T-helper 2 cell treated with Interferon-gamma antibody and Interleukin-4, amounts not matched to agents 100 ng/mL and 5 ng/mL, for 36 hours (primary cell): ENCODE measurements around the gene C2. TPM values are rescaled to one million over a fixed set of nuclear protein-coding genes. Genes with fewer than 3 reads are reported as not detected.

Experiments
- intact Hi-C: fragments of 100-400 bp; cut with micrococcal nuclease; formaldehyde crosslinking; loops from one replicate; pipeline ENCODE4 v1.15.1; 2023
- total RNA-seq: library from RNA; stranded (reverse); gene quantifications from 2 replicates; pipeline ENCODE4 v1.2.3, GENCODE V29; 2022

The C2 gene
- total RNA-seq, 1 donor from 2014 or later: 1.5 TPM

DNA sequence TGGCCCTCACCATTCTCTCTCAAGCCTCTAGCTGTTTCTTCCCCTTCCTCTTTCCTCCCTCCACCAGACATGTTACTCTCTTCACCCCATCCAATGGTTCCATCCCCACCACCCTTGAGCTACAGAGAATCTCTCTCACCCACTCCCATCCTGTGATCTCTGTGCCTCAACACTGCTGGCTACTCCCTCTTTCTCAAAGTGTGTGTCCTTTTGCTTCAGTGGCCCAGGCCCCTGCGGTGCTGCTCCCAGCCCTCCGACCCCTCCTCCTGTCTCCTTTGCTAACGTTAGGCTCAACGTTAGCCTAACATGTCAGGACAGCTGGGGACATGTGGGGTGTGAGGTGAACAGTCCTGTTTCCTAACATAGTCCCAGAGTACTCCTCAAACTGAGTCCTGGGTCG lies 25.4 kb downstream of the C2 start:
- intact Hi-C loops: loop anchor here (10.0 kb wide), 1 partner anchor 408 kb away; the partner anchor contains the start of genes ATP6V1G2, DDX39B and NFKBIL1

DNA sequence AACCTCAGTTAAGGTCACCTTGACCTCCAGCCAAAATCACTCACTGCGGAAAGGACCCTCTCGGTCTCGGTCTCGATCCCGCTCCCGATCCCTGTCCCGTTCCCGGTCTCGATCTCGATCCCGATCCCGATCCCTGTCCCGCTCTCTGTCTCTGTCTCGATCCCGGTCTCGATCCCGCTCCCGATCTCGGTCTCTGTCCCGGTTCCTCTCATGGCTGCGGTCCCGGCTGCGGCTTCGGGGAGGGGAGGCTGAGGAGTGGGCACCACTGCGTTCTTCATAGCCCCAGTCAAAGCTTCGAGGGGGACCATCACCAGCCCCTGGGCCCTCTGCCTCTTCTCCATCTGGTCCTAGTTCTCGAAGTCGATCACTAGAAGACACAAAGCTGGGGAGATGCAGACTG lies 27.0 kb downstream of the C2 start:
- intact Hi-C loops: loop anchor here (10.0 kb wide), 1 partner anchor 410 kb away; the partner anchor contains the start of genes ATP6V1G2, DDX39B and NFKBIL1

DNA sequence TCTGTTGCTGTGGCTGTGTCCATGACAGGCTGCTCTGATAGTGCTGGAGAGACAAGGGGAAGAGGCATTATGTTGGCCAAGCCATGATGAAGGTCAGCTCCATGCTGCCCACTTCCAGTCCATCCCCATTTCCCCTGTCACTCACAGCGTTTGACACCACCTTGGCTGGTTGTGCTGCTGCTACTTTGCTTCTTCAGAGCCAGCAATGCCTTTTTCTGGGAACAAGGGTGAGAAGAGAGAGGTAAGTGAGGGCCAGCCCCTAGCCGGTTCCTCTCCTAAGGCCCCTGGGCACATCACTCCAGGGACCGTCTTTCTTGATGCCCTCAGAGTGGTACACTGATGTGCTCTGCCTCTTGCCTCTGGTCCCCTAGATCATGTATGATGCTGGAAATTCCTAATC lies 29.3 kb downstream of the C2 start:
- intact Hi-C loops: loop anchor here (5.0 to 10.0 kb wide), 3 partner anchors 241 to 412 kb away; partner anchors contain the start of genes ATP6V1G2, CSNK2B, DDX39B and LY6G5B

DNA sequence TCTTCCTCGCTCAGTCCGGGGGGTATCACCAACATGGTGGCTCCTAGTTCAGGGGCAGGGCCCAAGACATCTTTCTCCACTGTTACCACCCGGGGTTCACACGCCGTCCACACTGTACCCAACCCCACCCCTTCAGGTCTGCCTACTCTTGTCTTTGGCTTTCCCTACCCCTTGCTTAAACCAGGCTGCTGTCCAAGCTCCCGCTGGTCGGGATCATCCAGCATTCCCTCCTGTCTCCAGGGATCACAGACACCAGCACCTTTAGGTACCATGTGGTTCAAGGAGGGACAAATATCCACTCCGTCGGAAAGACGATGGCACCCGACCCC lies 30.9 kb downstream of the C2 start:
- intact Hi-C loops: loop anchor here (5.0 to 10.0 kb wide), 3 partner anchors 239 to 414 kb away; partner anchors contain the start of genes ATP6V1G2, CSNK2B, DDX39B and LY6G5B

DNA sequence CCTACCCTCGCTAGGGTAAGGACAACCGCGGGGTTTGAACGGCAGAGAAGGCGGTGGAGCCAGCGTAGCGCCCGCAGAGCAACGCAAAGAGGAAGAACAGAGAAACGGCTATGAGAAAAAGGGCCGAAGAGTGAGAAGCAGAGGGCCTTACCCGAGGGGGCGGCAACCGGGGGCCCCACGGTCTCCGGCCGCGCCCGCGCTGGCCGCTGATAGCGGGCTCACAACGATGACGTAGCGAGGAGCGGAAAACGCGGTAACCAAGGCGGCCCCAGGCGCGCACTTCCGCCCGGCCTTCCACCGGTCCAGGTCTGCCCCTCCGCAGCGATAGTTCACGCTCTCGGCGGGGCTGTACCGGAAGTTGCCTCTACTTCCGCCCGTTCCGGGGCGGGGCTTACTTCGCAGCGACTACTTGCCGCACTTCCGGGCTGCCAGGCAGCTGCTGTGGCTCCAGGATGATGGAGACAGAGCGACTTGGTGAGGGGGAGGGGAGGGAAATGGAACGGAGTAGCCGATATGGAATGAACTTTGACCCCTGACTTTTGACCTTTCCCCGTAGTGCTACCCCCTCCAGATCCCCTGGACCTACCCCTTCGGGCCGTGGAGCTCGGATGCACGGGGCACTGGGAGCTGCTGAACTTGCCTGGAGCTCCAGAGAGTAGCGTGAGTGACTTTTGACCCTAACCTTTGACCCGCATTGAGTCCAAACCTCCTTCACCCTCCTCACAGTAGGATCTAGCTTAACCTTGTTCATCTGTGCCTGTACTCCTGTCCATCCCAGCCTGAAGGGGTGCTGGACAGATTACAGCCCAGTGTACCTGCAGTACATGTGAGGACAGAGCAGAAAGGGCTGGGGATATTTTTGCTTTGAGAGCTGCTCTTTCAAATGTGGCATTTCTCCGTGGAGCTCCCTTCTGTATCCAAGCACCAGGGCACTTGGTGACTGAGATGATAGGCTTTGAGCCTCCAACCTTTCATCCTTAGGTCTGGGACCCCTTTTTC lies 31.5 kb downstream of the C2 start, which contains the start of the genes NELFE and SKIC2:
NELFE (minus strand) TSS at position 231 of the 999 bp plus-strand sequence. CDS start 525 bp downstream, outside the sequence.
SKIC2 (plus strand) TSS at position 435 of the 999 bp plus-strand sequence; CDS start at position 453, 18 bp downstream.
- intact Hi-C loops: loop anchor here (1.0 to 10.0 kb wide), 5 partner anchors 13 to 414 kb away; partner anchors contain the start of genes ATP6V1G2, CSNK2B, DDX39B and DXO

DNA sequence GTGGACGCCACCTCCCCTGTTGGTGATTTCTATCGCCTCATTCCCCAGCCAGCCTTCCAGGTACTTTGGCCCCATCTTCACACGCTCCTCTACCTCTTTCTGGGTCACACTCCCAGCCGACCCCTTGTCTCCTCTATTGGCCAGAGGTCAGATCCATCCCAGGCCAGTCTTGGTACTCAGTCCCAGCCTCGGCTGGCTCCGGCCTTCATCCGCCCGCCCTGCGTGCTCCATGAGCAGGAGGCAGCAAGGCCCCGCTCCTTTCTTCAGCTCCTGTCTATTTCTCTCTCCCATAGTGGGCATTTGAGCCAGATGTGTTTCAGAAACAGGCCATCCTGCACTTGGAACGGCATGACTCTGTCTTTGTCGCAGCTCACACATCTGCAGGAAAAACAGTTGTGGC lies 34.1 kb downstream of the C2 start:
- intact Hi-C loops: no loop called here

DNA sequence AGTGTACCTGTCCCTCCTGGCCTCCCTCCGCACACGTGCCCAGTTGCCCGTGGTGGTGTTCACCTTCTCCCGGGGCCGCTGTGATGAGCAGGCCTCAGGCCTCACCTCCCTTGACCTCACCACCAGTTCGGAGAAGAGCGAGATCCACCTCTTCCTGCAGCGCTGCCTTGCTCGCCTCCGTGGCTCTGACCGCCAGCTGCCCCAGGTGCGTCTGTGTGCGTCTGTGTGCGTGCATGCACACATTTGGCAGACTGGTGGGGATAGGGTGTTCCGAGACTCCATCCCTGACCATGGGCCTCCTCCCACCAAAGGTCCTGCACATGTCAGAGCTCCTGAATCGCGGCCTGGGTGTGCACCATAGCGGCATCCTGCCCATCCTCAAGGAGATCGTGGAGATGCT lies 36.4 kb downstream of the C2 start:
- intact Hi-C loops: no loop called here

DNA sequence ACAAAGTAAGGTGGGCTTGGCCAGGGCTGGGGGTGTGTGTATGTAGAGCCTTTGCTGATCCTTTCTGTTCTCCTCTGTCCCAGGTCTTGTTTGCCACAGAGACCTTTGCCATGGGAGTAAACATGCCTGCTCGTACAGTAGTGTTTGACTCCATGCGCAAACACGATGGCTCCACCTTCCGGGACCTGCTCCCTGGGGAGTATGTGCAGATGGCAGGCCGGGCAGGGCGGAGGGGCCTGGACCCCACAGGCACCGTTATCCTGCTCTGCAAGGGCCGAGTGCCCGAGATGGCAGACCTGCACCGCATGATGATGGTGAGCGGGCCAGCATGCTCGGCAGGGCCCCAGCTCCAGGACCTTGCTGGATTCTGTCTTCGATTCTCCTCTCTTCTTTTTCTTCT lies 38.2 kb downstream of the C2 start:
- intact Hi-C loops: no loop called here

DNA sequence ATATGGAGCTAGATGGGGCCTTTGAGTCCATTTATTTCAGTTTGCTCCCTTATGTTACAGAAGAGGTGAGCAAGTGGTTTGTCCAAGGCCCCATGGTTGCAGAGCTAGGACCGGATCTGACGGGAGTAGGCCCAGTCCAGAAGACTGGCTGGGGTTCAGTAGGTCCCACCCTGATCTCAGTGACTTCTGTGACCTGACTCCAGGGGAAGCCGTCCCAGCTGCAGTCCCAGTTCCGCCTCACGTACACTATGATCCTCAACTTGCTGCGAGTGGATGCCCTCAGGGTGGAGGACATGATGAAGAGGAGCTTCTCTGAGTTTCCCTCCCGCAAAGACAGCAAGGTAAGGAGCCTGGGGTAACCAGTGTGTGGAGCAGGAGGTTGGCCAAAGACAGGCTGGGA lies 39.0 kb downstream of the C2 start:
- intact Hi-C loops: no loop called here

DNA sequence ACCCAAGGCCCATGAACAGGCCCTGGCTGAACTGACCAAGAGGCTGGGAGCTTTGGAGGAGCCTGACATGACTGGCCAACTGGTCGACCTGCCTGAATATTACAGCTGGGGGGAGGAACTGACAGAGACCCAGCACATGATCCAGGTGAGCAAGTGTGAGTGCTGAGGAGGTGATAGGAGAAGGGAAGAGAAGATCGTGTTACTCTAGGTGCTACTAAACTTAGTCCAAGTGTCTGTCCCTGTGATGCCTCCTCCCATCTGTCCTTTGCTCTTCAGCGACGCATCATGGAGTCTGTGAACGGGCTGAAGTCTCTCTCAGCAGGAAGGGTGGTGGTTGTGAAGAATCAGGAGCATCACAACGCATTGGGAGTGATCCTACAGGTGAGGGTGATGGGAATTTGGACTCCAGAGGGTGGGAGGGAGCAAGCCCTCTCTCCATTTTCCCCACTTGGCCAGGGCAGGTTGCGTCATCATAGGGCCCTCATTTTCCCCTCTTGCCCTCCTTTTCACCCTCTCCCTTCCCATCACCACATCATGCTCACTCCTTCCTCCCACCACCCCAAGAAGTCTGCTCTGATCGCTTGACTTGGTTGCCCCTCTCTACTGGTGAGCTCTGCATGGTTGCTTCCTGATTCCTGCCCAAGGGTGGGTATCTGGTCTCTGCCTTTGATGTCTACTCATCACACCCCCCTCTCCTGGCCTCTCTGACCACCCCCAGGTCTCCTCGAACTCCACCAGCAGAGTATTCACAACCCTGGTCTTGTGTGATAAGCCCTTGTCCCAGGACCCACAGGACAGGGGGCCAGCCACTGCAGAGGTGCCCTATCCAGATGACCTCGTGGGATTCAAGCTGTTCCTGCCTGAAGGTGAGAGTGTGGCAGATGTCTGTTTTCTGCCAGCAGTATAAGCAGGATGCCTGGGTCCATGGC lies 39.7 kb downstream of the C2 start:
- intact Hi-C loops: no loop called here

DNA sequence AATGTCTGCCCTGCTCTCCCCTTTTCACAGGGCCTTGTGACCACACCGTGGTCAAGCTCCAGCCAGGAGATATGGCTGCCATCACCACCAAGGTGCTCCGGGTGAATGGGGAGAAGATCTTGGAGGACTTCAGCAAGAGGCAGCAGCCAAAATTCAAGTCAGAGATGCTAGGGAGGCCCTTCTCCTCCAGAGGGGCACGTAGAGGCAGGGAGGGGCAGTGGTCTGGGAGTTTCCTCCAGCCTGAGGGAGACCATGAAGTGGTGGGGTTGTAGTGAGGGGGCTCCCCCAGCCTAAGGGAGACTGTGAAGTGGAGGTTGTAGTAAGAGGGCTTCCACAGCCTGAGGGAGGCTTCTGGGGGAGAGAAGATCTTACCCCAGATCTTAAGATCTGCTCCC lies 40.4 kb downstream of the C2 start:
- intact Hi-C loops: no loop called here

DNA sequence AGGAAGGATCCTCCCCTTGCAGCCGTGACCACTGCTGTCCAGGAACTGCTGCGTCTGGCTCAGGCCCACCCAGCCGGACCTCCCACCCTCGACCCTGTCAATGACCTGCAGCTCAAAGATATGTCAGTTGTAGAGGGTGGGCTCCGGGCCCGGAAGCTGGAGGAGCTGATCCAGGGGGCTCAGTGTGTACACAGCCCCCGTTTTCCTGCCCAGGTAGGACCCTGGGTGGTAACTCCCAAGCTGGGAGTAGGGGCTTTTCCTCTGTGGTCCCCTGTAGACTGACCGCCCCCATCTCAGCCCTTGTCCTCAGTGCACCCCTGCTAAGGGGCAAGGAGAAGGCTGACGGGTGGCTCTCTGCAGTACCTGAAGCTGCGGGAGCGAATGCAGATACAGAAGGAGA lies 40.8 kb downstream of the C2 start:
- intact Hi-C loops: no loop called here

DNA sequence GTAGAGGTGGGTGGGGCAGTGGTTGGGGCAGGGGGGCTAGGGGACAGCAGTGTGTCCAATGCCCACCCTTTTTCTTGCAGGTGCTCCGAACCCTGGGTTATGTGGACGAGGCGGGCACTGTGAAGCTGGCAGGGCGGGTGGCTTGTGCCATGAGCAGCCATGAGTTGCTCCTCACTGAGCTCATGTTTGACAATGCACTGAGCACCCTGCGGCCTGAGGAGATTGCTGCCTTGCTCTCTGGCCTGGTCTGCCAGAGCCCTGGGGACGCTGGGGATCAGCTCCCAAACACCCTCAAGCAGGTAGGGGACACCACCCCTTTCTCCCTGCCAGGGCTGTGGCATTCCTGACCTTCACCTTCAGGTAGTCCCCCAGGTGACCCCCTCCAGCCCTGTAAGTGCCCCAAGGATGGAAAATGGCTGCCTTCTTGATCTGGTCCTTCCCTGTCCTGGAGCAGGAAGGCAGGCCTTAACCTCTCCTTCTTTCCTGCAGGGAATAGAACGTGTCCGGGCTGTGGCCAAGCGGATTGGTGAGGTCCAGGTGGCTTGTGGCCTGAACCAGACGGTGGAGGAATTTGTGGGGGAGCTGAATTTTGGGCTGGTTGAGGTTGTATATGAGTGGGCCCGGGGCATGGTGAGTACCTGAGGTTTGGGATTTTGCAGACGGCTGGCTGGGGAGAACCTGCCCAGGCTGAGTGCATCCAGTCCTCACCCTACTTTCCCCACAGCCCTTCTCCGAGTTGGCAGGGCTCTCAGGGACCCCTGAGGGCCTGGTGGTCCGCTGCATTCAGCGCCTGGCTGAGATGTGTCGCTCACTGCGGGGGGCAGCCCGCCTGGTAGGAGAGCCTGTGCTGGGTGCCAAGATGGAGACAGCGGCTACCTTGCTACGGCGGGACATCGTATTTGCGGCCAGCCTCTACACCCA lies 41.5 kb downstream of the C2 start:
- intact Hi-C loops: no loop called here

DNA sequence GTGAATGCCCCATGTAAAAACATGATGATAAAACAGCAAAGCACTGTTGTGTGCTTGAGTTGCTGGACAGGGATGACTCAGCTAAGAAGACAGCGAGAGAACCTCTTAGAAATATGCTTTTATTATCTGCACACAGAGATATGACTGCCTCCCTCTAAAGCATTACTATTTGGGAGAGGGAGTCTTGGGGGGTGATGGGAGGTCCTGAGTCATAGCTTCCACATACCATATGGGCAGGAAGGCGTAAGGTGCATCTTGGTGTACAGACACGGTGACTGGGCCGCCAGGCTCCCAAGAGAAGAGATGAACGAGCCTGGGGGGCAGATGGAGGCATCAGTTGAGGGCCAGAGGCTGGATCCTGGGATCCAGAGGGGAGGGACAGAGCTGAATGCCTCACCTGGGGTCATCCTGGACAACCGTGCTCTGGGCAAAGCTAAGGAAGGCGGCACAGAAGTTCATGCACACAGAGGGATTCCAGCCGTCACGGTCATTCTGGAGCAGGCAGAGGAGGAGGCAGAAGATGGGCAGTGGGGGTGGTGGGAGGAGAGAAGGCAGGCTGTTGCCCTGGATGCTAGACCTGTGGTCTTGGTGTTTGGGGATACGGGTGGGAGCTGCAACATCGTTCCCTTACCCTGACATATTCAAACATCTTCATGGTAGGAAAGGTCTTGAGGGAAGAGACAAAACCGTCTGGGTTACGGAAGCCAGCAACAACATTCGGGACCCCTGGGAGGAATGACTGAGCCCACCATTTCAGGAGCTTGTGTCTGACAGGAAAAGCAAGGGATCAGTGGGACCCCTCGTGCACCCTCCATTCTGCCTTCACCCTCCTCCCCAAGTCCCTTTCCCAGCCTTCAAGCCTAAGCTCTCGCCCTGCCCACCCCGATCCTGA lies 42.4 kb downstream of the C2 start:
- intact Hi-C loops: loop anchor here (10.0 kb wide), 2 partner anchors 105 to 155 kb away; partner anchors contain the start of genes ATF6B and NEU1

DNA sequence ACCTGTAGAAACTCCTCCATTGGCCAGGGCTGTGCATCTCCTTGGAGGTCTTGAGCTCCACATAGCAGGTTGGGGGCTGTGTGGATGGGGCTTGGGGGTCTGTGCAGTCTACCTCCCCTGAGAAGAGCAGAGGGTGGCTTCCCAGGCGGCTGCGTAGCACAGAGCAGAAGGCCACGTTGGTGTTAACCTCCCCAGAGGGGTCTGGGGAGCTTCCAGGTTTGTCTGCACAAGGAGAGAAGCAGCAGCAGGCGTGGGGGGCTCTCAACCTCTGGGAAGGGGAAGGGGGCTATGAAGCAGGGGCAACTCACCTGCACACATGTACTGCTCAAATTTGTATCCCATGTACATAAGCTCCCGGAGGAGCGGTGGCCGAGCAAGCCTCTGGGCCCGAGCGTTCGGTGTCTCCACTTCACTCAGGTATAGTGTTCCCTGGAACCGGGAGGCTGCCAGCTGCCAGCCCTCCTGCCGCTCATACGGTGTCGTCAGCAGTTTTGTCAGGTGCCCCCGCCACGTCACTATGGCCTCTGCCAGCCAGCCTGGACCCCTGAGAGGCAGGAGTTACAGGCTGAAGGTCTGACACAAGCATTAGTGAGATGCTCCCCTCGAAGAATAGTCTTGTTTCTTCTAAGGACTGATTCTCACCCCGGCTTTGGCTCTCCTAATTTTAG lies 43.2 kb downstream of the C2 start:
- intact Hi-C loops: loop anchor here (10.0 kb wide), 2 partner anchors 106 to 154 kb away; partner anchors contain the start of genes ATF6B and NEU1

DNA sequence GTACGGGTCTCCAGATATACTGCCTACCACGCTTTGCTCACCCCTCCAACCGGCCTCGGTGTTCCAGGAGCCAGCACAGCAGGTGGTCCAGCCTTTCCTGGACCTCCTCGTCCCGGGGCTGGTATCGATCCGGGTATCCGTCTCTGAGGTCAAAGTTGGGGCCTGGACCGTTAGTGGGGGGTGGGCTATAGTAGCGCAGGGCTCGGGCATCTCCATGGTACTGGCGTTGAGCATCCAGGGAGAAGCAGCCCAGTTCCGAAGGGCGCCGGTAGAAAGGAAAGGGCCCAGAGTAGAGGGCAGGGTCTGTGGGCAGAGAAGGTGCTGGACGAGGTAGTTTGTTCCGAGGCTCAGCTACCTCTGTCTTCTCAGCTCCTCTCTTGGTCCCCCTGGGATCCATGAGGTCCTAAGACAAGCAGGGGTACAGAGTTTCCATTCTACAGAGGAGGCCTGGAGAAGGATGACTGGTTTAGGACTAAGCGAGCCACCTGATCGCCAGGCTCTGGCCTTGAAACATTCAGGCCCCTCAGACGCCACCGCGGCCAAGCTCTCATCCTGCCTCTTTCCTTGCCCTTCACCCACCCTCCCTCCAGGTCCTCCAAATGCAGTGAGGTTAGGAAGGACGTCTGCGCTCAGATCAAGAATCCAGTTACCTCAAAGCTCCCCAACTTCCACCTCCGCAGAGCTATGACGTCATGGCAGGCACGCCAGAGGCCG lies 43.9 kb downstream of the C2 start:
- intact Hi-C loops: loop anchor here (10.0 kb wide), 2 partner anchors 107 to 153 kb away; partner anchors contain the start of genes ATF6B and NEU1

DNA sequence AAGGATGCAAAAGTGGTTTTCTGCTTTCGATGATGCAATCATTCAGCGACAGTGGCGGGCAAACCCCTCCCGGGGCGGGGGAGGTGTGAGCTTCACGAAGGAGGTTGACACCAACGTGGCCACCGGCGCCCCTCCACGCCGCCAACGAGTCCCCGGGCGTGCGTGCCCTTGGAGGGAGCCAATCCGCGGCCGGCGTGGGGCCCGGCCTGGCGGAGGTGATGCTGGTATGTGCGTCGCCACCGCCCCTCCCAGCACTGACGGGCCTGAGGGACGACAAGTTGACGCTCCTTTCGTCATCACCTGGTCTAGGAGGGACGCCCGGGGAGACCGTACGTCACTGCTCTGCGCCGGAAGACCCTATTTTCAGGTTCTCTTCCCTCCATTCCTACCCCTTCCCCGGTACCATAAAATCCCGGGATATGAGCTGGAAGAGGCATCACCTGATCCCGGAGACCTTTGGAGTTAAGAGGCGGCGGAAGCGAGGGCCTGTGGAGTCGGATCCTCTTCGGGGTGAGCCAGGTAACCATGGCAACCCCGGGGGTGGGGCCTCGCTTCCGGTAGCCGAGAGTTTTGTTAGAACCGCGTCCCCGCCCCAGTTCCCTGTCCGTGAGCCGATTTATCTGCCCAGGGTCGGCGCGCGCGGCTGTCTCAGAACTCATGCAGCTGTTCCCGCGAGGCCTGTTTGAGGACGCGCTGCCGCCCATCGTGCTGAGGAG lies 44.6 kb downstream of the C2 start, which contains the start of gene DXO:
DXO (minus strand) TSS at position 146 of the 716 bp plus-strand sequence. CDS start 463 bp downstream, outside the sequence.
- intact Hi-C loops: loop anchor here (1.0 to 10.0 kb wide), 3 partner anchors 13 to 153 kb away; partner anchors contain the start of genes ATF6B, NEU1 and SKIC2
